Retina (tissue), 1 donor: Measurements from ENCODE around the gene NSMF.

Source experiments
- DNase-seq: peaks from one replicate; pipeline ENCODE4 v3.0.0-alpha.2; 2016

NSMF gene, protein sequence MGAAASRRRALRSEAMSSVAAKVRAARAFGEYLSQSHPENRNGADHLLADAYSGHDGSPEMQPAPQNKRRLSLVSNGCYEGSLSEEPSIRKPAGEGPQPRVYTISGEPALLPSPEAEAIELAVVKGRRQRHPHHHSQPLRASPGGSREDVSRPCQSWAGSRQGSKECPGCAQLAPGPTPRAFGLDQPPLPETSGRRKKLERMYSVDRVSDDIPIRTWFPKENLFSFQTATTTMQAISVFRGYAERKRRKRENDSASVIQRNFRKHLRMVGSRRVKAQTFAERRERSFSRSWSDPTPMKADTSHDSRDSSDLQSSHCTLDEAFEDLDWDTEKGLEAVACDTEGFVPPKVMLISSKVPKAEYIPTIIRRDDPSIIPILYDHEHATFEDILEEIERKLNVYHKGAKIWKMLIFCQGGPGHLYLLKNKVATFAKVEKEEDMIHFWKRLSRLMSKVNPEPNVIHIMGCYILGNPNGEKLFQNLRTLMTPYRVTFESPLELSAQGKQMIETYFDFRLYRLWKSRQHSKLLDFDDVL

DNA sequence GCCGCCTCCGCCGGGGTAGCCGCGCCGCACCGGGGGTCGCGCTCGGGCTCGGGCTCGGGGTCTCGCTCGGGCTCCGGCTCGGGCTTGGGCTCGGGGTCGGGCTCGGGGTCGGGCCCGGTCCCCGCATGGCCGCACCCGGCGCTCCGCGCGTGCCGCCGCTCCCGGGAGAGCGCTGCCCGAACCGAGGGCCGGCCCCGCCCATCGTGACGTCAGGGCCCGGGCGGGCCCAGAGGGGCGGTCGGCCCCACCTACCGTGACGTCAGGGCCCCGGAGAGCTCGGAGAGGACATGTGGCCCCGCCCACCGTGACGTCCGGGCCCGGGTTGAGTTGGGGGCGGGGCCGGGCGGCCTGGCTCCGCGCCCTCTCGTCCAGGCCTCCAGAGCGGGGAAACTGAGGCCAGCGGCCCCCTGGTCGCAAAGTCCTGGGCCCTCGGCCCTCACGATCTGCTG lies at the start of gene NSMF:
Gene NSMF (minus strand): TSS at position 183 of the 449 bp plus-strand sequence. CDS start 232 bp downstream, outside the sequence.
- peak; percentile 94 for DNase-seq

DNA sequence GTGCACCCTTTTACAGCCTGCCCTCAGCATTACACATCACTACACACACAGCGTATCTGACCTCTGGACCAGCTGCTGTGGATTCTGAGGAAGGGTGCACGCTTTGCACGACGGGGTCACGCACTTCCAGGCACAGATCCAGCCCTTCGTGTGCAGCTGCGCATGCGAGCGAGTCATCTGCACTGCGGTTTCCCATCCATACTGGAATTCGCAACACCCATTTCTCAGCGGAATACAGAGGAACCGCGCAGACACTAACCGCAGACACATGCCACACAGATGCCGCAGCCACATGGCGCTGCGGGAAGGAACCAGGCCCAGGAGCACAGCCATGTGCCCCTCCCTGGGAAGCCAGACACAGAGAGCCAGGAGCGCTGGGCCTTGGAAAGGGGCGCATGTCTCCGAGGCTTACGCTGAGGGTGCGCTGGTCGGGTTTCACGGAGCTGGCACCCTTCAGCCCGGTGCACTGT lies 47.6 kb upstream of the NSMF start:
- no peak for DNase-seq

DNA sequence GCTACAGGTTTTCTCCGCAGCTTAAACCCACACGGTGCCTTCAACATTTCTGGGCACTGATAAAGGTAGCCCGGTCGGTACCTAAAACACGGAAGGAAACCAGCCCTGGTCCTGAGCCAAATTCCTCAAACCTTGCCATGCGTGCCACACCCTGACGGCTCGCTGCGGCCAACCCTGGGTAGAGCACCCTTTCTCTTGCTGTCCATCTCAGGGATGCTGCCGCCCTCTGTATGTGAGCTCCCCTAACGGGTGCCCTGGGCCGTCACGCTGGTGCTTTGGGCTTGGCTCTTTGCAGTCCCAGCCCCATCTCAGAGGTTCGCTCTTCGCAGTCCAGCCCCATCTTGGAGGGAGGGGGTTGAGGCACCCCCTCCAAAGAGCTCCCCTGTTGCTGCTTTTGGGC lies 47.1 kb upstream of the NSMF start:
- no peak for DNase-seq

DNA sequence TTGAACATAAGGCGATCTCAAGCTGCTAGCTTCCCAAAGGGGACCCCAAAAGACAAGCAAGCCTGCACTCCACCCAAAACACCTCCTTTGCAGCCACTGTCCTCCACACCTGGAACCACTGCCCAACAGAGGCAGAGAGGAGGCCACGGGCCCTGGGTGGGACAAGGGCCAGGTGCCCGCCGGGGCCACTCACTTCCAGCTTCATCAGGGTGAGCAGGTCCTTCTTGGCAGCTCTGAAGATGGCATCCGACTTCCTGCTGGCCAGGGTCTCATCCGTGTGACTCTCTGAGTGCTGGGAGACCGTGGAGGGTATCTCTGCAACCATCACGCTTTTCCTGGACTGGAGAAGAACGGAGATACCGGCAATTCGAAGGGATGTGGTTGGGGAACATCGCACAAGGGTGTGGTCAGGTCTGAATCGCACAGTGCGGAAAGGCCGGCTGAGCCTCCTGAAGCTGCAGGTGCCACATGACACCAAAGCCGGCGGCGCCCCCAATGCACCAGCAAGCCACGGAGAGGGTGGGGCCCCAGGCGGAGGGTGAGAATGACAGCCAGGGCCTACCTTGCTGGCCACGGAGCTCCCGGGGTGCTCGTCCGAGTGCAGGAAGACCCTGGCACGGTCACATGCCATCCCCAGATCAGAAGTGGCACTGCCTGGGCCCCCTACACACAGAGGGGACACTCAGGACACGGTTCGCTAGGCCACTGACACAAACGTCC lies 46.4 kb upstream of the NSMF start:
- no peak for DNase-seq

DNA sequence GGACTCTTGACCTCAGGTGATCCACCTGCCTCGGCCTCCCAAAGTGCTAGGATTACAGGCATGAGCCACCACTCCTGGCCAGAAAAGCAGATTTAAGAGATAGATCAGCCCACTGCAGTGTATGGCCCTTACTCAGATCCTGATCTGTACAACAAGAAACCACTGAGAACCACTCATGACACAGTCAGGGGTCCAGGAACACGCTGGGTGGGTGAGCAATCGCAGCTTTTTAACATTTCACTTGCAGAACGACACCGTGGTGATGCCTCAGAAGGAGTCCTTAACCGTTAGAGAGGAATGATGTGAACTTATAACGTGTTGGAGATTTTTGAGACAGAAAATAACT lies 45.3 kb upstream of the NSMF start:
- DNase-seq: no peak

DNA sequence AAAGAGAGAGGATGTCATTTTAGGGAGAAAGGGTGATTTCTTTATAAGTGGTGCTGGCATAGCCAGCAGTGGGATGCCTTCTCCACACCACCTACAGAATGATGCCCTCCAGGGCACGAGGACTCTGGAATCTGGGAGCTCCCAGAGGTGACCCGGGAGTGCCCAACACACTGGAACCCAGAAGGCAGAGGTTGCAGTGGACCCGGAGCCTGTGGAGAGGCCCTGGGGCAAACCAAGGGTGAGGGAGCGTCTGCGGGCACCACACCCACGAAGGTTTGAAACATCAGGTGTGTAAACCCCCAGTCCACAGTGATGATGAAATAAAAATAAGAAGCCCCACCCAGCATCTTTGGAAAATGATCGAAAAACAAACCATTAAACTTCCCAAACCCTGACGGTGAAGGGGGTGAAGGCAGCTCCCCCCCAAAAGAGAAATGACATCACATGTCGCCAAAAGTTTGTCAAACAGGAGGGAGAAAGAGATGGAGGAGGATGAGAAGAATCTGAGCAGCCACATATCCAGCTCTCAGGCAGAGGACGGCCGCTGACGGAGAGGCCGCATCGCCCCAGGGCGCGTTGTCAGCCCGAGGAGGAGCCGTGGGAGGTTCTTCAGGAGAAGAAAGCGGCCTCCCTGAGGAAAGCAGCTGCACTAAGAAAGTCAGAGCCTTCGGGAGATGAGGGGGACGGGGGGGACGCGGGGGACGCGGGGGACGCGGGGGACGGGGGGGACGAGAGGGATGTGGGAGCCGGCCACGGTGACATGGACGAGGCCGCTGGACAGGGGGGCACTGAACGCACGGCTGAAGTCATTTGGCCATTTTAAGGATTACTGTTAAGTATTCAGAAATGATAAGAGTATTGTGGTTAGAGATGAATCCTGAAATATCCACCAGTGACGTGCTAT lies 43.1 kb upstream of the NSMF start:
- DNase-seq: no peak

DNA sequence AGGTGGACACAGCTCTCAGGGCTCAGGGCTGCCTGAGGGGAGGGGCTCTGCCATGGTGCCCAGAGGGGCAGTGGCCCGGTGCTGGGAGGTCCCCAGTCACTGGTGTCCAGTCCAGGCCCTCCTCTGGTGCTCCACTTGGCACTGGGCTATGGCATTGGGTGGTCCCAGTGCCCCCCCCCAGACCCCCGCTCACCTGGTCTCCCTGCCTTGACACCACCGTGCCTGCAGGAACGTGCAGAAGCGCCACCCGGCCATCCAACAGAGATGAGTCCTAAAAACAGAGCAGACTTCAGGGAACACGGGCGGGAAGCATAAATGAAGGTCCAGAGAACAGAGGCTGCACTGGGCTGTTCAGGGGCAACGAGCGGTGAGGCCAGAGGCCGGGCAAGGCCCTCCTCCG lies 42.3 kb upstream of the NSMF start:
- DNase-seq: no peak

DNA sequence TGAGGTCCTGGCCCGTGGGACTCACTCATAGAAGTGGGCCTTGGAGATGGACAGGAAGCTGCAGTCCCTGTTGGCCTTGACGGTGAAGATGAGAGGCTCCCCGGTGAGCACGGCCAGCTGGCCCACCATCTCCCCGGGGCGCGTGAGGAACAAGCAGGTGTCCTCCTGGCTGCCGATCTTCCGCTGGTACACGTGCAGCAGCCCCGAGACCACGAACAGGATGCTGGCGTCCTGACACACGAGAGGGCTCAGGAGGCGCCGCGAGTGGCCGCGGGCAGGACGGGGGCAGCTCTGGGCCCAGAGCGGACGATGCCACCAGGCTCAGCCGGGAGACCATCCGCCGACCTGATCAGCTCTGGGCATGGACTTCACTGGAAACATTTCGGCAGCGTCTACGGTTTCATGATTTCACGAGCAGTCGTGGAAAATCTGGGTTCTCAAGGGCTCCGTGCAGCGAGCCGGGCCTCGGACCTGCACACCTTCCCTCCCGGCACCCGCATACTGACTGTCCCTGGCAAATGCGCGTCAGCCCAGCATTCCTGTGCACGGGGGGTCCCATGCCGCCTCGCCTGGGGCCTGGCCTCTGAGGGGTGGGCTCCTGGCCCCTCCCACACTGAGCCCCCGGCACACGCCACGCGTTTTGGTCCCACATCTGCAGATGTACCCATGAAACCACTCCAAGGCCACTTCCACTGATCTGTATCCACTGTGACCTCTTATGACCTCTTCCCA lies 41.7 kb upstream of the NSMF start:
- DNase-seq: no peak

DNA sequence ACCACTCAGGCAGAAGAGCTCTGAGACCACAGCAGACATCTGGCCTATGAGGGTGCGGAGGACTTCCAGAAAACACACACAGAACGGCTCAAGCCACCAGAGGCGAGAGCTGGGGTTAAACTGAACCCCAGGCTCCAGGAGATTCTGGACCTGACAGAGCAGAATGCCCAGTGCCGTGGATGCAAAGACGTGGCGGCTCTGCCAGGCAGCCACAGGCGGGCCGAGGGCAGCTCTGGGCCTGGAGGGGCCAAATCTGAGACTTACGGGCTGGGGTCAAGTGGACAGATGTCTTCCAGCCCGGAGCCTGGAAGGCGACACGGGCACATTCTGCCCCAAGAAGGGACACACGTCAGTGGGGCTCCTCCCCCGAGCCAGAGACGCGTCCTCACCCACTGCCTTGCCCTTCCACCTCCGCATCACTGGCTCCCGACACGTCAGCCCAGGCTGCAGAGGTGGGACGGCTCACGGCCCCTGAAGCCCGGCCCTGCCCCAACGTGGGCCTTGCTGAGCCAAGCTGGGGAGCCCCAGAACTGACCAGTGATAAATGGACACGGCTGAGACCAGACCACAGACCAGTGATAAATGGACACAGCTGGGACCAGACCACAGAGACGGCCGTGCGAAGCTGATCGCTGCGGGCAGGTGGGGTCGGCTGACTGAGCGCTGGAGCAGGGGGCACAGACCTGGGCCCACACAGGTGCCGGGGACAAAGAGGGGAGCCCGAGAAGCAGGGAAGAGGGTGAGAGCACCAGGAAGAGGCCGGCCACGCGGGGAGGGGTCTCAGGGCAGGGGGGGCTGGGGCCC lies 40.9 kb upstream of the NSMF start:
- DNase-seq: peak; percentile 46

DNA sequence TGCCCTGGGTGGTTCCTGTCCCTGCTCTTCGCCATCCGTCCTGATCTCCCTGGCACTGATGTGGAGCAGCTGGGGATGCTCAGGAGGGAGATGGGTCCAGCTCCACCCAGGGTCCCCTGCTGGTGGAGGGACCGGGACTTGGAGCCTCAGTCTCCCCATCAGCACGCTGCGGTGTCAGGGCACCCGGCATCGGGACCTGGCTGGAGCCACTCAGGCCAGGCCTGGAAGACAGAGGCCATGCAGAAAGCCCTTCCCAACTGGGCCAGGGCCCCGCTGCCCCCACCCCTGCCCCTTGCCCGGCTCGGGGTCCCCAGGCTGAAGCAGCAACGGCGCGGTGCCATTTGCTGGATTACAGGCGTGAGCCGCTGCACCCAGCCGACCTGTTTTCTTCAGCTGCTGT lies 40.3 kb upstream of the NSMF start:
- no peak for DNase-seq

DNA sequence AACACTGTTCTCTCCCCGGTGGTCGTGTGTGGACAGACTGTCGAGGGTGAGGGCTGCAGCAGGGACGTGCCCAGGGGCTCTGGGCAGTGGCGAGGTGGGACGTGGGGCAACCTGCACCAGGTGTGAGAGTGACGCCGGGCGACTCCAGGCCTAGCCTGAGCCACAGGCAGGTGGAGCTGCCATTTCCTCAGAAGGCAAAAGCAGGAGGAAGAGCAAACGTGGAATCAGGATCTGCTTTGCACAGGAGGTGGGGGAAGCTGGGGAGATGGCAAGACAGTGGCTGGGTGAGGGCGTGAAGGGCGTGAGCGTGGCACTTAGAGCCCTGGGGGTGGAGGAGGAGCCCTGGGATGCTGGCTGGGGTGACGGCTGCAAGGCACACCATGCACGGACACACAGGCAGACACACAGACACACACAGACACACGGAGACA lies 39.6 kb upstream of the NSMF start:
- no peak for DNase-seq

DNA sequence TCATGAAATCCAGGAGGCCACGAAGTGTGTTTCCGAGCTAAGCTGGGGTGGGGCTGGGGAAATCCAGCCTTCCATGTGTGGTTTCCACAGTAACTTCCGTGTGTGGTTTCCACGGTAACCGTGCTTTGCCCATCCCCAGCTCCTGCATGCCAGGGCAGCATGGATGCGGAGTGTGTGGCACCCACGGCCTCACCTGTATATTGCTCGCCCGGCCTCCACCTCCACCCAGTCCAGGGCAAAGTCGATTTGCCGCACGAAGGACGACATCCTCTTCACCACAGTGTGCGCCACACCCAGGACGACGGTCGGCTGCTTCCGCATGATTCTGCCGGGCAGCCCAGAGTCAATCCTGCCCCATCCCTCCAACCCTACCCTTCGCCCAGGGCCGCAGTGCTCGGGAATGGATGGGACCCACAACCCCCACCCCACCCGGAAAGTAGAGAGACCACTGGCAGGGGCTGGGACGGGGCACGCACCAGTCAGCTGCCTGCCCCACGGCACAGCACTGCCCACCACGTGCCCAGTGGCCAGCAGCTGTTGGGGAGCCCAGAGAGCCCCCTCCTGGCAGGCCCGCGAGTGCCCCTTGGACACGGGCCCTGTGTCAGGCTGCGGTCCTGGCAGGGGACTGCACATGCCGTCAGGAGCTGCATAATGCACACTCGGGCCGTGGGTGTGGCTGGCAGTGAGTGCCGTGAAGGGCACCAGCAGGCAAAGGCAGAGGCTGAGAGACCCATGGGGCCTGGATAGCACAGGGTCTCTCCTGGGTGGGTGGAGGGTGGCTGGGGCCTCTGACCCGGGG lies 39.0 kb upstream of the NSMF start:
- DNase-seq: no peak

DNA sequence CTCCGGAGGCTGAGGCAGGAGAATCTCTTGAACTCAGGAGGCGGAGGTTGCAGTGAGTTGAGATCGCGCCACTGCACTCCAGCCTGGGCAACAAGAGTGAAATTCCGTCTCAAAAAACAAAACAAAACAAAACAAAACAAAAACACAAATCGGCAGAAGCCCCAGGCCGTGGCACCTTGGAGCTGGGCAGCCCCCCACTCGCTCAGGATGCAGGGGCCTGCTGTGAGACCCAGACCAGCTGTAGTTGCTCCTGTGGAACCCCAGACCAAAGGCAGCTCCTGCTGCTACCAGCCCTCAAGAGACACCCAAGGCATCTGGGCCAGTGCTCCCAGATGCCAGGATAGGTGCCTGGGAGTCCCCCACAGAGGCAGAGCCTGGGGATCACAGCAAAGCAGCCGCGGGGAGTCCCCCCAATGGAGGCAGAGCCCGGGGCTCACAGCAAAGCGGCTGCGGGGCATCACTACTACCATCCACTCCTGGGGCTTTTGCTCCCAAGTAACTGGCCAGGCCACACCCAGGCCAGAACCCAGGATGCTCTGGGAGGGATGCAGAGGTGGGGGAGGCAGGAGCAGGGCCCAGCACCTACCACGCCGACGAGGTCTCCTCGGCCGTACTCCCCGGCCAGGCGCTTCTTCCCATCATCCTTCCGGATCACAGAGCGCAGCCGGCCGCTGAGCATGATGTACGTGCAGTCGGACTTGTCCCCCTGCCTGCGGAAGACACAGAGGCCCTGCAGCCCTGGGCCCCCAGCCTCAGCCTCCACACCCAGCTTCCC lies 37.7 kb upstream of the NSMF start:
- DNase-seq: no peak

DNA sequence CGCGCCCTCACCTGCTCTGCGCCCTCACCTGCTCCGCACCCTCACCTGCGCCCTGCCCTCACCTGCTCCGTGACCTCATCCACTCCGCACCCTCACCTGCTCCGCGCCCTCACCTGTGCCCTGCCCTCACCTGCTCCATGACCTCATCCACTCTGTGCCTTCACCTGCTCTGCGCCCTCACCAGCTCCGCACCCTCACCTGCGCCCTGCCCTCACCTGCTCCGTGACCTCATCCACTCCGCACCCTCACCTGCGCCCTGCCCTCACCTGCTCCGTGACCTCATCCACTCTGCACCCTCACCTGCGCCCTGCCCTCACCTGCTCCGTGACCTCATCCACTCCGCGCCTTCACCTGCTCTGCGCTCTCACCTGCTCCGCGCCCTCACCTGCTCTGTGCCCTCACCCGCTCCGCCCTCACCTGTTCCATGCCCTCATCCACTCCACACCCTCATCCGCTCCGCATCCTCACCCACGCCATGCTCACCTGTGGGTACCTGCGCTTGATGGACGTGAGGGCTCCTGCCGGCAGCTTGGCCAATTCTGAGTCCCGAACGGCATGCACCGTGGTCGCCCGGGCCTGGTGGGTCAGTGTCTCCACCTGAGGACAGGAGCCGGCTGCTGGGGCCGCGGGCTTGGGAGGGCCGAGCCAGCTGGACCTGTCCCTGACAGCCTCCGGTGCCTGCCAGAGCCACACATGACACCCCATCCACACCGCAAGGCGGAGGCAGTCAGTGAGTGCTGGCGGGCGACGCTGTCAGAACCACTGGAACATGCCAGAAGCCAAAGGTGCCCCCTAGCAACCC lies 35.6 kb upstream of the NSMF start:
- no peak for DNase-seq

DNA sequence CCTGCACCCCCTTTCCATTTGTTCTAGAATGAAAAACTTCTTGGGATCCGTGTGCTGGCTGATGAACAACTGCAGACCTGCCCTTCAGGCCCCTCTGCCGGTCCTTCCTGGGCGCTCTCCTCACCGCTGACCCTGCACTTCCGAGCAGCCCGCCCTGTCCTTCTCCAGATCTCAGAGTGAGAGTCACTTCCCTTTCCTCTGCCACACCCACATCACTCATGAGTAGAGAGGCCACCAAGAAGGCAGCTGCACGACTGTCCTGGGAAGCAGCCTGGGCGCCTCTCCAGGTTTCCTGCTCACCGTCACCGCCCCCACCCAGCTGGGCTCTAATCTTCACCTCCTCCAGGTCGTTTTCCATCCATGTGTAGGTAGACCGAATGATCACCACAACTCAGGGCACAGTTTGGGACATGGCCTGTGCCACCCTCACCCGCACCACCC lies 35.0 kb upstream of the NSMF start:
- DNase-seq: no peak

DNA sequence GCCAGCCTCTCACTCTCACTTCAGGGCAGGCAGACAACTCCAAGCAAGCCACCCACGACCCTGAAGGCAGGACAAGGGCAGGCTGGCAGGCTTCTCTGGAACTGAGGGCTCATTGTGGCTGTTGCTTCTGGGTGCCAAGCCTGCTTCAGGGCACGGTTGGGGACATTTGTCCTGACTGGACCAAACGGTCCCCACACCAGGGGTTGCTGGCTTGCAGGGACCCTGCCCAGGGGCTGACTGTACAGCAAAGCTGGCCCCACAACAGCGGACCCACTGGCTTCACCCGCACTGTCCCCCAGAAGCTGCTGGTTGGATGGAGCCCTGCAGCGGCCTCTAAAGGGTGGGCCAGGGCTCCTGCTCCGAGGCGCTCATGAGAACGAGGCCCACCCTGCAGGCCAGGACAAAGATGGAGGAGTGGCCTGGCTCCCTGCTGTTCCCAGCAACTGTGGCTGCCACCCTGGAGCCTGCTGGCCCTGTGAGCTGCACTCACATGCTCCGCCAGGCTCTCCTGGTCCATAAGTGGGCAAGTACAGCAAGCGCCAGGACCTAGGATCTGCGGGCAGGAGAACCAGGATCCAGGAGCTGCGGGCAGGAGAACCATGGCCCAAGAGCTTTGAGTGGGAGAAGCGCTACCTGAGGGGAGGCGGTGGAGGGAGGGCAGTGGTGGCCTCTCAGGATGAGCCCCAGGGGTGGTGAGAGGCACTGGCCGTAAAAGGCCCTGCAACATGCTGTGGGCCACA lies 34.4 kb upstream of the NSMF start:
- no peak for DNase-seq

DNA sequence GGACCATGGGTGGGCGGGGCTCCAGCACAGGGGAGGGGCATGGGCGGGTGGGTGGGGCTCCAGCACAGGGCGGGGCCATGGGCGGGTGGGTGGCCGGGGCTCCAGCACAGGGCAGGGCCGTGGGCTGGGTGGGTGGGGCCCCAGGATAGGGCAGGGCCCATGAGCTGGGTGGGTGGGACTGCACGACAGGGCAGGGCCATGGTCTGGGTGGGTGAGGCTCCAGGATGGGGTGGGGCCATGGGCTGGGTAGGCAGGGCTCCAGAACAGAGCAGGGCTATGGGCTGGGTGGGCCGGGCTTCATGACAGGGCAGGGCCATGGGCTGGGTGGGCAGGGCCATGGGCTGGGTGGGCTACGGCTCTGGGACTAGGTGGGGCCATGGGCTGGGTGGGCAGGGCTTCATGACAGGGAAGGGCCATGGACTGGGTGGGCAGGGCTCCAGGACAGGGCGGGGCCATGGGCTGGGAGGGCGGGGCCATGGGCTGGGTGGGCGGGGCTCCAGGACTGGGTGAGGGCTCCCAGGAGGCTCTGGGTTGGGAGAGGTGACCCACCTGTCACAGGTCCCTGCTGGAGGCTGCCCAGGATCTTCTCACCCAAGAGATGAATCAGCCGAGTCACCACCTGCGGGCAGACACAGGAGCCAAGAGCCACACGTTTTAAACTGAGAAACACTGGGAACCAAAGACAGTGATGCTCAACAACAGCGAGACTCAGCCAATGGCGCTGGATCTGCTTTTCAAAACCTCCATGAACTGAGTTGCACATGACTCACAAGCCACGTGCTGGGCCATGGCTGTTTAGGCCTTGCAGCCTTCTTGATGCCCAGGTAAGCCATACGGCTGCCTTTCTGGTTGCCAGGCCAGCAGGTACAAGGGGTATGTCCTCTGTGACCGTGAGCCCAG lies 33.6 kb upstream of the NSMF start:
- no peak for DNase-seq
